Vagina (tissue), 2 donors: ENCODE results near the gene ADRM1.

Source experiments
- CTCF ChIP-seq, 3 experiments: fragments of 450-650 bp in 2 of 3; fragments of 200-600 bp in 1 of 3; sonication (generic) in 1 of 3; IDR thresholded peaks; one replicate each; pipeline ENCODE4 v1.5.1; 2017 to 2019; ENCODE audit warnings: antibody characterized with exemption in 3 of 3, mild to moderate bottlenecking in 2 of 3, moderate library complexity in 2 of 3
- POLR2A ChIP-seq, 2 donors: fragments of 450-650 bp; IDR thresholded peaks; one replicate each; pipeline ENCODE4 v1.6.1; 2017; ENCODE audit warnings: antibody characterized with exemption in 2 of 2, mild to moderate bottlenecking in 2 of 2, moderate library complexity in 2 of 2
- POLR2AphosphoS5 ChIP-seq, 2 donors: sonication (generic); formaldehyde crosslinking; IDR thresholded peaks; one replicate each; pipeline ENCODE4 v1.9.0; 2017; ENCODE audit warnings: antibody characterized with exemption in 2 of 2, mild to moderate bottlenecking in 2 of 2, low read depth in 1 of 2; ENCODE audit not compliant: insufficient read depth in 1 of 2

- no peak for TF ChIP-seq POLR2A (IDR thresholded peaks at IDR 0.05)
- TF ChIP-seq CTCF (IDR thresholded peaks at IDR 0.05): no peak
- no peak for TF ChIP-seq POLR2AphosphoS5 (IDR thresholded peaks at IDR 0.05; ENCODE audit: insufficient read depth in 1 of 2, low read depth in 1 of 2)
Observed at GRCh38 chr20:62291251-62292066, 11.3 kb upstream of the ADRM1 start.
